ENCODE measurements around the gene GAL3ST2. TPM values are rescaled to one million over a fixed set of nuclear protein-coding genes. Genes with fewer than 3 reads are reported as not detected.

The GAL3ST2 gene
- total and polyA plus RNA-seq, 3 donors from 2014 or later: 0.54 to 4.3 (median 2.8) TPM

DNA sequence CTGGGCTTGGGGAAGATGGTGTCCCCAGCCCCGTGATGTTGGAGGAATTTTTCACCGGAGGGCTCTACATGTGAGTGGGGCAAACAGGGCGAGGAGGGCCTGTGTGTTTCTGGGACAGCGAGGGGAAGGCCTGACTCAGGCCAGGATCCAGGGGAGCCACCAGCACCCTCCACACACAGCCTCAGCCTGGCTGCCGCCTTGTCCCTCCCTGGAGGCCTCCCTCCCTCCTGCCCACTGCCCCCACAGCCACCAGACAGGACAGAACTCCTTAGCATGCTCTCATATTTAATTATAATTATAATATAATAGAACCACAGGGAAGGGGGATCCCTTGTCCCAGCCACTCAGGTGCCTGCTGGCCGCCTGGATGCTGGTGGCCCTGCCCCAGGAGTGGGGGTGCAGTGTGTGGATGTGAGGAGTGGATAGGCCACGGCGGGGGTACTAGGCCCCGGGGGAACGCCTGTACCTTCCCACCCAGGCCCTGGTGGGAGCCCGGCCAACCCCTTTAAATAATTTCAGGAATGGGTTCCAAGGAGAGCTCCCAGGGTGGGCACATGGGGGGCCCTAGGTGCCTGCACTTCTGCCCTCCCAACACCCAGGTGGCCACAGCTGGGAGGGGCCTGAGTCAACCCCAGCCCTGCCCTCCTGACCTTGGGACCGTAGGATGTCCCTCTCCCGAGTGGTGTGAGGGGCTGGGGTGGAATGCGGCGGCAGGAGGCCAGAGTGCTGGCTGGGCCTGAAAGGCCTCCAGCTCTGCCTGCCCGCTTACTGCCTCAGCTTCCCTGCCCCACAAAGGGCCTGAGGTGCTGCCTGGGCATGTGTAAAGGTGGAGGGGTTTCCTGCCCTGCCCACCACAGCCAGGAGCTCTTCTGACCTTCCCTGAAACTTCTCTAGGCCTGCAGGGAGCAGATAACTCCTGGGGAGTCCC is 73.3 kb downstream of the GAL3ST2 start:
- DNase-seq: peak; percentile 1
- H3K27ac ChIP-seq: no peak overlapping the region
- intact Hi-C loops (cut with DNase I; ENCODE audit: low total_unique reads): no loop called here
- H3K4me3 ChIP-seq: no peak overlapping the region
- no peak for TF ChIP-seq POLR2A (IDR thresholded peaks at IDR 0.05)
- TF ChIP-seq CTCF (IDR thresholded peaks at IDR 0.05): no peak
- H3K9me3 ChIP-seq: no peaks in the 10 kb centered on the region
- peaks cover 2% of the 10 kb centered on the region for H3K4me1 ChIP-seq
- no peaks in the 10 kb centered on the region for H3K36me3 ChIP-seq (ENCODE audit: low read depth, missing control alignments)
- H3K27me3 ChIP-seq: no peaks in the 10 kb centered on the region
- WGBS, 2 donors: 87 to 93% methylated on average over 10 to 16 of the region's 16 CpGs

DNA sequence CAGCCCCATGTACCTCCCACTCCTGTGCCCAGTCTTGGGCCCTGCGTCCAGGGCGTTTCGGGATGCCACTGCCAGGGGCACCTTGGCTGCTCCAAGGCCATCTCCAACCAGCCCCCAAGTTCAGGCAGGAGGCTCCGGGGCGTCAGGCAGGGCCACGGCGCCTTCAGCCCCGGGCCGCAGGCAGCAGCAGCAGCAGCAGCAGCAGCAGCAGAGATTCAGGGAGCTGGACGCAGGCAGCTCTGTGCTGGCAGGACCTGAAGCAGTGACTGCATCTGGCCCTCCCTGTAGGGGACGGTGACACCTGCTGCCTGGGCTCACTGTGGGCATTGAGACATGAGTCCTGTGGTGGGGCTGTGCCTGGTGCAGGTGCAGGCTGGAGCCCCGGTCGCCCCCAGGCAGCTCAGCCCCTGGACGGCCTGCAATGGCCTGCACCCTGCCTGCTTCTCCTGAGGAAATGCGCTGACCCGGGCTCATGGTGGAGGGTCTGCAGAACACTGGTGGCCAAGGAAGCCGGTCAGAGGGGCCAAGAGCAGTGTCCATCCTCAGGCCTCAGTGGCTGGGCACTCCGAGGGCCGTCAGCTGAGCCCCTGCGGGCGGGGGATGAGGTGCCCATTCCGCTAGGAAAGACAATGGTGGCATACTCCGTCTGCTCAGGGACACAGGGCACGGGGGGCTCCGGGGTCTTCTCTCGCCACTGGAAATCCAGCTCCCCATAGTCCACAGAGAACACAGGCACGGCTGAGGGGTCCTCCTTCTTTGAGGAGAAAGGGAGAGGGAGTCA is 74.1 kb downstream of the GAL3ST2 start:
- Histone ChIP-seq H3K36me3 (ENCODE audit: low read depth, missing control alignments) (no peaks in the 10 kb centered on the region), H3K9me3 (no peaks in the 10 kb centered on the region), H3K27me3 (no peaks in the 10 kb centered on the region), H3K4me1 (no peaks in the 10 kb centered on the region), H3K27ac (no peak overlapping the region), H3K4me3 (no peak overlapping the region)
- 91 to 93% methylated on average over 14 to 27 of the region's 27 CpGs for WGBS, 2 donors
- intact Hi-C loops (cut with DNase I; ENCODE audit: low total_unique reads): no loop called here
- no peak for TF ChIP-seq POLR2A (IDR thresholded peaks at IDR 0.05)
- TF ChIP-seq CTCF (IDR thresholded peaks at IDR 0.05): no peak
- DNase-seq: peak; percentile 10

- peak; percentile 6 for DNase-seq
- TF ChIP-seq POLR2A (IDR thresholded peaks at IDR 0.05) (no peak), CTCF (IDR thresholded peaks at IDR 0.05) (no peak)
- Histone ChIP-seq H3K4me3 (no peak overlapping the region), H3K9me3 (no peaks in the 10 kb centered on the region), H3K27ac (no peak overlapping the region), H3K27me3 (no peaks in the 10 kb centered on the region), H3K4me1 (no peaks in the 10 kb centered on the region), H3K36me3 (ENCODE audit: low read depth, missing control alignments) (no peaks in the 10 kb centered on the region)
- intact Hi-C loops (cut with DNase I; ENCODE audit: low total_unique reads): no loop called here
- 89 to 94% methylated on average over 17 to 25 of the region's 26 CpGs for WGBS, 2 donors
These were observed 74.9 kb downstream of the GAL3ST2 start for GRCh38 chr2:241851325-241852115.

- H3K27ac ChIP-seq: no peak overlapping the region
- no peak overlapping the region for H3K4me3 ChIP-seq
- no peaks in the 10 kb centered on the region for H3K4me1 ChIP-seq
- no peaks in the 10 kb centered on the region for H3K27me3 ChIP-seq
- TF ChIP-seq CTCF (IDR thresholded peaks at IDR 0.05) (no peak), POLR2A (IDR thresholded peaks at IDR 0.05) (no peak)
- intact Hi-C loops (cut with DNase I; ENCODE audit: low total_unique reads): no loop called here
- 90 to 92% methylated on average over 28 to 39 of the region's 39 CpGs for WGBS, 2 donors
- no peaks in the 10 kb centered on the region for H3K36me3 ChIP-seq (ENCODE audit: low read depth, missing control alignments)
- H3K9me3 ChIP-seq: no peaks in the 10 kb centered on the region
- peak; percentile 10 for DNase-seq
These were observed 75.7 kb downstream of the GAL3ST2 start for GRCh38 chr2:241852116-241852980.
